Stimulated activated CD8-positive, alpha-beta memory T cell treated with anti-CD3 and anti-CD28 coated beads, Interleukin-4, amount 100 ng/mL, for 4 hours (primary cell): Measurements from ENCODE around the gene NFIL3.

Source experiments
- DNase-seq, 2 donors: peaks; one replicate each; pipeline ENCODE4 v3.0.0-alpha.2; 2020; ENCODE audit warnings: low read depth in 2 of 2, low spot score in 1 of 2

Gene NFIL3

GRCh38 chr9:91361291-91362050 is 62.2 kb downstream of the NFIL3 start, which contains the start of gene AUH:
TSS of gene AUH (minus strand) at chr9:91361918. CDS start at chr9:91361889, 29 bp downstream.
- DNase-seq, result peak; percentile 59 to 69

GRCh38 chr9:91360551-91361290 is 62.9 kb downstream of the NFIL3 start:
- DNase-seq, result no peak

GRCh38 chr9:91359734-91360470 is 63.7 kb downstream of the NFIL3 start:
- no peak for DNase-seq

GRCh38 chr9:91359083-91359482 is 64.5 kb downstream of the NFIL3 start:
- no peak for DNase-seq
